ENCODE measurements around the gene HPN. TPM values are rescaled to one million over a fixed set of nuclear protein-coding genes. Genes with fewer than 3 reads are reported as not detected.

HPN gene
- total RNA-seq, 1 donor from 2014 or later, result 0.30 TPM

DNA sequence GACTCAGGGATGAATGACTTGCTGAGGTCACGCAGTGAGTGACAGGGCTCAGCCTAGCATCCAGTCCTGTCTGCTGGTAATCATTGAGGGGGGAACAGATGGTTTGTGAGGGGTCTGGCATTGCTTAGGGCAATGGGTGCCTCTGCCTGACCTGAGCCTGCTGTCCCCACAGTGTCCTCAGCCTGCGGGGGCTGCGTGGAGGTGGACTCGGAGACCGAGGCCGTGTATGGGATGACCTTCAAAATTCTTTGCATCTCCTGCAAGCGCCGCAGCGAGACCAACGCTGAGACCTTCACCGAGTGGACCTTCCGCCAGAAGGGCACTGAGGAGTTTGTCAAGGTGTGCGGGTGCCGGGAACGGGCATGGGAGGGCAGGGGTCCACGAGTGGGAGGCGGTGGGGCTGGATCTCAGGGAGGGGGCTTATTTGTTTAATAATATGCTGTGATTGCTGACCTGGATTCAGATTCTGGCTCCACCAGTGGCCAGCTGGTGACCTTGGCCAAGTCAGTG, 9.1 kb upstream of the HPN start:
- peaks cover 35% of the 10 kb centered on the region for H3F3A ChIP-seq (ENCODE audit: low read depth)
- H3K9ac ChIP-seq, result no peak overlapping the region
- H3K9me3 ChIP-seq (ENCODE audit: low read depth), result no peaks in the 10 kb centered on the region
- peak overlapping the region; percentile 44 for H3K4me3 Mint-ChIP-seq
- no peaks in the 10 kb centered on the region for H4K20me1 ChIP-seq (ENCODE audit: low read depth)
- H3K4me1 ChIP-seq, result peaks cover 4% of the 10 kb centered on the region
- H3K36me3 Mint-ChIP-seq, result no peaks in the 10 kb centered on the region
- H3K9me3 Mint-ChIP-seq, result no peaks in the 10 kb centered on the region
- H3K27me3 ChIP-seq, result peaks cover 38% of the 10 kb centered on the region
- no peak overlapping the region for H3K27ac Mint-ChIP-seq
- peaks cover 6% of the 10 kb centered on the region for H3K4me1 Mint-ChIP-seq
- no peak overlapping the region for H3K27ac ChIP-seq
- H3K27me3 Mint-ChIP-seq (ENCODE audit: insufficient read depth, low read depth), result peaks cover 34% of the 10 kb centered on the region
- TF ChIP-seq, protein P1, sequence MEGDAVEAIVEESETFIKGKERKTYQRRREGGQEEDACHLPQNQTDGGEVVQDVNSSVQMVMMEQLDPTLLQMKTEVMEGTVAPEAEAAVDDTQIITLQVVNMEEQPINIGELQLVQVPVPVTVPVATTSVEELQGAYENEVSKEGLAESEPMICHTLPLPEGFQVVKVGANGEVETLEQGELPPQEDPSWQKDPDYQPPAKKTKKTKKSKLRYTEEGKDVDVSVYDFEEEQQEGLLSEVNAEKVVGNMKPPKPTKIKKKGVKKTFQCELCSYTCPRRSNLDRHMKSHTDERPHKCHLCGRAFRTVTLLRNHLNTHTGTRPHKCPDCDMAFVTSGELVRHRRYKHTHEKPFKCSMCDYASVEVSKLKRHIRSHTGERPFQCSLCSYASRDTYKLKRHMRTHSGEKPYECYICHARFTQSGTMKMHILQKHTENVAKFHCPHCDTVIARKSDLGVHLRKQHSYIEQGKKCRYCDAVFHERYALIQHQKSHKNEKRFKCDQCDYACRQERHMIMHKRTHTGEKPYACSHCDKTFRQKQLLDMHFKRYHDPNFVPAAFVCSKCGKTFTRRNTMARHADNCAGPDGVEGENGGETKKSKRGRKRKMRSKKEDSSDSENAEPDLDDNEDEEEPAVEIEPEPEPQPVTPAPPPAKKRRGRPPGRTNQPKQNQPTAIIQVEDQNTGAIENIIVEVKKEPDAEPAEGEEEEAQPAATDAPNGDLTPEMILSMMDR (IDR thresholded peaks at IDR 0.05), result no peak
- H3K4me3 ChIP-seq, result no peak overlapping the region
- no peak for DNase-seq (ENCODE audit: low spot score)
- peak overlapping the region; percentile 79 for H3K4me2 ChIP-seq
- H2AFZ ChIP-seq (replicated peaks), result no peak overlapping the region
- H3K79me2 ChIP-seq (ENCODE audit: low read depth), result no peaks in the 10 kb centered on the region
- no peaks in the 10 kb centered on the region for H3K36me3 ChIP-seq

DNA sequence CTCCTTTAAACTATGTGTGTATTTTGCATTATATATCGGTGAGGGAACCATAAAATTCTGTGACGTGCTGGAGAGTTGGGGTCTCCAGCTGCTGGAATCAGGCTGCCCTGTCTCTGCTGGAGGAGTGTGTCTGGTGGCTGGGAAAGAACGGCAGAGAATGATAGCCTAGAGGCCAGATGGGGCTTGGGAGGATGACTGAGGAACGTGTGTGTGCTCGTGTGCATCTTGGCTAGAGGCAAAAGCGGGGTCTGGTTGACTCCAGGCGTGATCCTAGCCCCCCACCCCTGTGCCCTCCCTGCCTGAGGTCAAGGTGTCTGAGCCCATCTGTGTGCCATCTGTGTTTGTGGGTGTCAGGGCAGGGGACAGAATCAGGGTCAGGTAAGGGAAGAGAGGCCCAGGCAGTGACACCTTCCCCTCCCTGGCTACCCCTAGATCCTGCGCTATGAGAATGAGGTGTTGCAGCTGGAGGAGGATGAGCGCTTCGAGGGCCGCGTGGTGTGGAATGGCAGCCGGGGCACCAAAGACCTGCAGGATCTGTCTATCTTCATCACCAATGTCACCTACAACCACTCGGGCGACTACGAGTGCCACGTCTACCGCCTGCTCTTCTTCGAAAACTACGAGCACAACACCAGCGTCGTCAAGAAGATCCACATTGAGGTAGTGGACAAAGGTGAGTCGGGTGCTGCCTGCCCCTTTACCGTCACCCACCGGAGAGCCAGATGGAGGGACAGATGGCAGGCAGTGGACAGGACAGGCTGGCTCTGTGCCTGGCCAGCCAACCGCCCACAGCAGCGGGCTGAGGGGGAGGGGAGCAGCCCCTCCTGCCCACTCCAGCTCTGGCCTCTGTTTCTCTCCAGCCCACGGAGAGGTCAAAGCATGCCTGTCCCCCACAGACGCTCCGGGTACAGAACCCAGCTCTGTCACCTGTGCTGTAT, 8.2 kb upstream of the HPN start:
- no peak overlapping the region for H2AFZ ChIP-seq (replicated peaks)
- no peak overlapping the region for H3K4me2 ChIP-seq
- H3K36me3 ChIP-seq, result no peaks in the 10 kb centered on the region
- no peaks in the 10 kb centered on the region for H4K20me1 ChIP-seq (ENCODE audit: low read depth)
- no peaks in the 10 kb centered on the region for H3K9me3 ChIP-seq (ENCODE audit: low read depth)
- peaks cover 26% of the 10 kb centered on the region for H3F3A ChIP-seq (ENCODE audit: low read depth)
- H3K27me3 ChIP-seq, result peaks cover 38% of the 10 kb centered on the region
- Mint-ChIP-seq H3K4me1 (peaks cover 6% of the 10 kb centered on the region), H3K27ac (no peak overlapping the region), H3K36me3 (no peaks in the 10 kb centered on the region), H3K27me3 (ENCODE audit: insufficient read depth, low read depth) (peaks cover 34% of the 10 kb centered on the region), H3K9me3 (no peaks in the 10 kb centered on the region), H3K4me3 (peak overlapping the region; percentile 39)
- TF ChIP-seq EZH2 (IDR thresholded peaks at IDR 0.05), result no peak
- TF ChIP-seq, protein P1 (IDR thresholded peaks at IDR 0.05), result no peak
- TF ChIP-seq EZH2phosphoT487 (IDR thresholded peaks at IDR 0.05), result no peak
- no peaks in the 10 kb centered on the region for H3K79me2 ChIP-seq (ENCODE audit: low read depth)
- DNase-seq (ENCODE audit: low spot score), result no peak
- H3K4me1 ChIP-seq, result peaks cover 4% of the 10 kb centered on the region
- H3K27ac ChIP-seq, result no peak overlapping the region
- no peak overlapping the region for H3K4me3 ChIP-seq
- no peak overlapping the region for H3K9ac ChIP-seq

DNA sequence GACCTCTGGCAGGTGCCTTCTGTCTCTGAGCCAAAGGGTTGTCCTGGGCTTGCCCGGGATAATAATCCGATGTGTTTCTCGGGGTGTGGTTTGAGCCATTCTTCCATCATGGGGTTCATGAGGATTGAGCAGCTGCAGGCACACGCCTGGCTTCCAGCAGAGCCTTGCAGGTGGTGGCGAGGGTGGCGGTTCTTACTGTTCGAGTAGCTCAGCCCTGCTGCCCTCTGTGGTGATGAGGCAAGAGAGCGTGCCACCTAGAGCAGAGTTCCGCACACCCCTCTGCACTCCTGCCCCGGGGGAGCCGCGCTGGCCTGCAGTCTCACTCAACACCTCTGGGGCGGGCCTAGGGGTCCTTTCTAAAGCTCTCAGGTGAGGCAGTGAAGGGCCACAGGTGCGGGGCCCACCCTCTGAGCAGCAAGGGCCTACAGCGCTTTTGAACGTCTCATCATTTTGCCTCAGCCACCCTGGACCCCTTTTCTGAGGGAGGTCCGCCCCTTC, 7.5 kb upstream of the HPN start:
- no peaks in the 10 kb centered on the region for H3K79me2 ChIP-seq (ENCODE audit: low read depth)
- no peak overlapping the region for H3K9ac ChIP-seq
- H3K4me1 ChIP-seq, result peaks cover 4% of the 10 kb centered on the region
- H3K27ac ChIP-seq, result no peak overlapping the region
- no peak overlapping the region for H3K4me3 ChIP-seq
- TF ChIP-seq EZH2 (IDR thresholded peaks at IDR 0.05), result no peak
- TF ChIP-seq EZH2phosphoT487 (IDR thresholded peaks at IDR 0.05), result no peak
- TF ChIP-seq, protein P1 (IDR thresholded peaks at IDR 0.05), result no peak
- no peak overlapping the region for H3K4me2 ChIP-seq
- no peak overlapping the region for H3K4me3 Mint-ChIP-seq
- H3K4me1 Mint-ChIP-seq, result peaks cover 8% of the 10 kb centered on the region
- peaks cover 38% of the 10 kb centered on the region for H3K27me3 ChIP-seq
- no peaks in the 10 kb centered on the region for H3K9me3 ChIP-seq (ENCODE audit: low read depth)
- H3K27ac Mint-ChIP-seq, result no peak overlapping the region
- no peak overlapping the region for H2AFZ ChIP-seq (replicated peaks)
- H3K36me3 Mint-ChIP-seq, result no peaks in the 10 kb centered on the region
- no peaks in the 10 kb centered on the region for H3K36me3 ChIP-seq
- H3K9me3 Mint-ChIP-seq, result no peaks in the 10 kb centered on the region
- DNase-seq (ENCODE audit: low spot score), result no peak
- H3F3A ChIP-seq (ENCODE audit: low read depth), result peaks cover 23% of the 10 kb centered on the region
- no peaks in the 10 kb centered on the region for H4K20me1 ChIP-seq (ENCODE audit: low read depth)
- H3K27me3 Mint-ChIP-seq (ENCODE audit: insufficient read depth, low read depth), result peaks cover 33% of the 10 kb centered on the region

Data from neural progenitor cell (in vitro differentiated cells).